HG03469 (cell line): Measurements from ENCODE around the gene BANK1.

Source experiments
- ATAC-seq: cut with Tn5 transposase; IDR thresholded peaks from one replicate; pipeline ENCODE4 v1.9.1; 2021; ENCODE audit warnings: mild to moderate bottlenecking, moderate library complexity, moderate number of reproducible peaks; ENCODE audit not compliant: unreplicated experiment

The BANK1 gene

GRCh38 chr4:101807351-101807750, 16.8 kb downstream of the BANK1 start:
- peak; percentile 12 for ATAC-seq

GRCh38 chr4:101813604-101814003, 23.1 kb downstream of the BANK1 start:
- peak; percentile 89 for ATAC-seq

GRCh38 chr4:101818362-101818761, 27.8 kb downstream of the BANK1 start:
- no peak for ATAC-seq

GRCh38 chr4:101823864-101824263, 33.3 kb downstream of the BANK1 start:
- ATAC-seq: no peak

GRCh38 chr4:101824500-101824899, 34.0 kb downstream of the BANK1 start:
- no peak for ATAC-seq

- ATAC-seq: no peak
Observed at GRCh38 chr4:101825953-101826352, 35.4 kb downstream of the BANK1 start.

- ATAC-seq: no peak
Observed at GRCh38 chr4:101831816-101832215, 41.3 kb downstream of the BANK1 start.

- no peak for ATAC-seq
Observed at GRCh38 chr4:101833480-101833879, 43.0 kb downstream of the BANK1 start.

GRCh38 chr4:101835121-101835904, 44.8 kb downstream of the BANK1 start:
- no peak for ATAC-seq

- no peak for ATAC-seq
Observed at GRCh38 chr4:101843054-101843453, 52.5 kb downstream of the BANK1 start.

- ATAC-seq: no peak
Observed at GRCh38 chr4:101846550-101846949, 56.0 kb downstream of the BANK1 start.

GRCh38 chr4:101850698-101851097, 60.2 kb downstream of the BANK1 start:
- ATAC-seq: peak; percentile 39

GRCh38 chr4:101851672-101852071, 61.1 kb downstream of the BANK1 start:
- ATAC-seq: no peak

- peak; percentile 41 for ATAC-seq
Observed at GRCh38 chr4:101853028-101853427, 62.5 kb downstream of the BANK1 start.

- no peak for ATAC-seq
Observed at GRCh38 chr4:101853691-101854090, 63.2 kb downstream of the BANK1 start.

- no peak for ATAC-seq
Observed at GRCh38 chr4:101855239-101855638, 64.7 kb downstream of the BANK1 start.

GRCh38 chr4:101856149-101856548, 65.6 kb downstream of the BANK1 start:
- no peak for ATAC-seq

- ATAC-seq: no peak
Observed at GRCh38 chr4:101857176-101857575, 66.6 kb downstream of the BANK1 start.

- ATAC-seq: no peak
Observed at GRCh38 chr4:101858641-101859040, 68.1 kb downstream of the BANK1 start.

- ATAC-seq: peak; percentile 61
Observed at GRCh38 chr4:101862595-101862994, 72.1 kb downstream of the BANK1 start.

GRCh38 chr4:101864660-101865059, 74.1 kb downstream of the BANK1 start:
- no peak for ATAC-seq

- ATAC-seq: no peak
Observed at GRCh38 chr4:101865501-101866062, 75.1 kb downstream of the BANK1 start.

- ATAC-seq: no peak
Observed at GRCh38 chr4:101870874-101871273, 80.3 kb downstream of the BANK1 start.
